ENCODE measurements around the gene HNF4A.

HNF4A gene

GRCh38 chr20:44406572-44407137 is 51.2 kb downstream of the HNF4A start:
- DNase-seq (ENCODE audit: low spot score) = no peak

DNA sequence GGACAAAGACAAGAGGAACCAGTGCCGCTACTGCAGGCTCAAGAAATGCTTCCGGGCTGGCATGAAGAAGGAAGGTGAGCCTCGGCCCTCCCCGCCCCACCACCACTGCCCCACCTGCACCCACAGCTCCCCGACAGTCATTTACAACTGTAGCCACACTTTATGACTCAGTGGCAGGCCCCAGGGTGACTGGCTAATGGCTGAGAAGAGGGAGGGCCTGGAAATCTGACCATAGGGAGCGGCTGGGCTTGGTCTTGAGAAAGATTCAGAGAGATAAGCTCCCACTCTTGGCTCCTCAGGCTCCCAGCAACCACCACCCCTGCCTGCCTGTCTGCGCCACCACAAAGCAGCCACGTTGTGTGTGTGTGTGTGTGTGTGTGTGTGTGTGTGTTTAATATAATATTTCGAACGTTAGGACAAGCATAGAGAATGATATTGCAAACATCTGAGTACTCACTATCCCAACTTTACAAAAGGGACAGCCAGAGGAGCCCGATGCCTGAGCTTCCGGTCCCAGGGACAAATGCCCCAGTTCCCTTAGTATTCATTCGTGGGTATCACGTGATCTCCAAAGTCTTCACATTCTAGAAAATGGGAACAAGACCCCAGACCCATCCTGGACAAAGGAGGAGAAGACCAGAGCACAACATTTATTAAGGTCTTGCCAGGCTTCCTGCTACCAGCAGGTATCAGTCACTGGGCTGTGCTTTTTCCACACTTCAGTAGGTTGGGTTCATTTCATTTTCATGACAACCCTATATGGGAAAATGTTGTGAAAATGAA is 52.1 kb downstream of the HNF4A start:
- no peak for DNase-seq (ENCODE audit: low spot score)

- DNase-seq (ENCODE audit: low spot score) = no peak
These were observed 53.7 kb downstream of the HNF4A start for GRCh38 chr20:44409132-44409600.

DNA sequence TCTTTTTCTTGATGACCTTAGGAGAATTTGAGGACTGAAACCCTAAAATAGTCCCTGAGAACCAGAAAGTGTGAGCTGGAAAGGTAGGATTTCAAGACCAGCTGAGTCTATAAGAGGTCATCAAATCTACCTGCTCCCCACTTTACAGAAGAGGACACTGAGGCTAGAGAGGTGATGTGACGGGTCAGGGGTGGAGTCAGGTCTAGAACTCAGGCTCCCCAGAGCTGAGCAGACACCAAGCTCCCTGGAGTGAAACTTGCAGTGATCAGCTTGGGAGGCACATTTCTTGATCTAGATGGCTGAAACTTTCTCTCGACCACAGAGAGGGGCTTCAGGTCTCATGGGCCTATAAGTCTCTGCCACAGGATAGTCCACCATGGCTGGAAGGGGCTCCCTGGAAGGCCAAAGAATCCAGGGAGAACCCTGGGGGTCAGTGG is 55.1 kb downstream of the HNF4A start:
- DNase-seq (ENCODE audit: low spot score) = no peak

DNA sequence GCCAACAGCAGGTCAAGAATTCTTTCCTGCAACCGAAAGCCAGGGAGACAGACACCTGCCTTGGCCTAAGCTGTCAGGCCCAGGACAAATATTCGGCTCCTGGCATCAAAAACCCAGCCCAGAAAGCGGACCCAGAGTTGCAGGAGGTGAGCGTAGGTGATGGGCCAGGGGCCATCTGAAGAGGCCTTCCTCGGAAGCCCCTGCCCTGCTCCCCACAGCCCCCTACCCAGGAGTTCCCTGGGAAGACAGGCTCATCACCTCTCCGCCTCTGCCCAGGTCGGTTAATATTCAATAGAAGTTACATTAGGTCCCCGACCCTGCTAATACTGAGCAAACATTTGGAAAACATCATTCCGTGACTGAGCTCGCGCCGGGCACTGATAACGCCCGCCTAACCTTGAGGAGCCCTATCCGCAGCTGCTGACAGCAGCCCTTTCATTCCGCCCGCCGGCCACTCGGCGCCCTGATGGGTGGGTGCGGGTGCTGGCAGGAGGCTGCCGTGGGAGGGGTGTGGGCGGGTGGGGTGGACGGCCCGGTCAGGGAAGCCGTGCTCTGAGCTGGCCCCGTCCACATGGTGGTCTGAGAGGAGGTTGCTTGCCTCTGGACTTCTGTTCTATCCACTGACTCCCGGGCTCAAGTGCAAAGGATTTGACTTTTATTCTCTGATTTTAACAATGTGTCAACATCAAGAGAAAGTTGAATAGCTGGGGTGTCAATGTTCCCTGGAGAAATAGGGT is 55.7 kb downstream of the HNF4A start:
- peak; percentile 91 for DNase-seq (ENCODE audit: low spot score)

GRCh38 chr20:44411757-44412401 is 56.4 kb downstream of the HNF4A start:
- DNase-seq (ENCODE audit: low spot score) = no peak

DNA sequence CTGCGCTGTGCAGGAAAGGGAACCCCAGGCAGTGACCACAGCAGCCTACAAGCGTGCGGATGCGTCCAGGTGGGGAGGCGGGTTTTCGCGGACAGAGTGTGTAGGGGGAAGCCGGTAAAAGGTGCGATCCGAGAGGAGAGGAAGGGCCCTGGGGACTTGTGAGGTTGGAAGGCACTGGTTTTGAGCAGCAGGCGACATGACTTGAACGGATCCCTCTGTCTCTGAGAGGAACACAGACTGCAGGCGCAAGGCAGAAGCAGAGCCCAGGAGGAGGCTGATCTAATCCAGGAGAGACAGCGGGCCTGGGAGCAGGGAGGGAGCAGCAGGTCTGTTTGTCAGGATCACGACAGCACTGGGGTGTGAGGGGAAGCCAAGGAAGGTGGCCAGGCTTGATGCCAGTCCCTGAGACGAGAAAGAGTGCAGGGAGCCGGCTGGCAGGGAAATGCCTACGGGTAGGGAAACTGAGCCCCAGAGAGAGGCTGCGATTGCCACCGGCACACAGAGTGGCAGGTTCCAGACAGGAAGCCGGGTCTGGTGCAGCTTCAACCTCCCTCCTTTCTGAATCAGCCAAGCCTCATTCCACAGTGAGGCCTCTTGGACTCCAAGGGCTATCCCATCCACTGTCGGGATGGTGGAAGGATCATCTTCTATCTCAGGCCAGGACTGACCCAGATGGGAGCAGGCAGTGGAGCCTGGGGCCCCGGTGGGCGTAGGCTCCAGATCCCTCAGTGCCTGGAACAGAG is 57.1 kb downstream of the HNF4A start:
- DNase-seq (ENCODE audit: low spot score) = no peak

GRCh38 chr20:44413575-44414345 is 58.3 kb downstream of the HNF4A start:
- DNase-seq (ENCODE audit: low spot score) = no peak

GRCh38 chr20:44414346-44414714 is 58.8 kb downstream of the HNF4A start:
- DNase-seq (ENCODE audit: low spot score) = no peak

DNA sequence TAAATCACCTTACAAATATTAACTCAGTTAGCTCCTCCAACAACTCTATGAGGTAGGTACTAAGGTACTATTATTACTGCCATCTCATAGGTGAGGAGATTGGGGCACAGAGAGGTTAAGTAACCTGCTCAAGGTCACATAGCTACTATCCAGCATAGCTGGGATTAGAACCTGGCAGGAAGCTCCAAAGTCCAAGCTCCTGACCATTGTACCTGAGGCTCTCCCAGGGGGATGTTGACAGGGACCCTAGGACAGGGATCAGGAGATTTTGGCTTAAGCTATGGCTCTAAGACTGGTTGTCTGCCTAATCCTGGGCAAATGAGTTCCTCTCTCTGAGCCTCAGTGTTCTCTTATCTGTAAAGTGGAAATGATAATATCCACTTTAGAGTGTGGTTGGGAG is 59.3 kb downstream of the HNF4A start:
- no peak for DNase-seq (ENCODE audit: low spot score)

- no peak for DNase-seq (ENCODE audit: low spot score)
These were observed 60.6 kb downstream of the HNF4A start for GRCh38 chr20:44415833-44416715.

DNA sequence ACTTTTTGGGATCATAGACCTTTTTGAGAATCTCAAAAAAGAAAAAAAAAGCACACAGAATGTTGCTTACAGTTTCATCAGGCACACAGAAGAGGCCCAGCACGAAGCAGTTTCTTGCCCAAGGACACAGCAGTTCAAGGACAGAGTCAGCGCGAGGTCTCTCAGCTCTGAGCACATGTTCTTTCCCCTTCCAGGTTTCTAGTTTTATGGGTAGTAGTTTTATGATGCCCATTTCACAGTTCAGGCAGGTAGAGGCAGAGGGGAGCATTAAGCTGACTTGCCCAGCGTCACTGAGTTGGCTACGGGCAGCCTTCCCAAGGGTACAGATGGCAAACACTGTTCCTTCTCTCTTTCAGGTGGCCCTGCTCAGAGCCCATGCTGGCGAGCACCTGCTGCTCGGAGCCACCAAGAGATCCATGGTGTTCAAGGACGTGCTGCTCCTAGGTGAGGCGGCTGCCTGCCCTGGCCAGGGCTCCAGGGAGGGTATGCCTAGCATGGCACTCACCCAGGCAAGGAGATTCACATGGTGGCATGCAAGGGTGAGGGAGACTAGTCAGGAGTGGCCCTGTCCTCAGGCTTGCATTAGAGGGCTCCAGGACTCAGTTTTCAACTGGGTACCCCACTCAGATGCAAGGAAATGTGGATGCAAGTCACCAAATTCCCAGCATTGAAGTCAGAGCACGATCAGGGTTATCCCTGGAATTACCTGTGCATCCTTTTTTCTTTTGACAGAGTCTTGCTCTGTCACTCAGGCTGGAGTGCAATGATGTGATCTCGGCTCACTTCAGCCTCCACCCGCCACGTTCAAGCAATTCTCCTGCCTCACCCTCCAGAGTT is 62.8 kb downstream of the HNF4A start:
- DNase-seq (ENCODE audit: low spot score) = no peak

DNA sequence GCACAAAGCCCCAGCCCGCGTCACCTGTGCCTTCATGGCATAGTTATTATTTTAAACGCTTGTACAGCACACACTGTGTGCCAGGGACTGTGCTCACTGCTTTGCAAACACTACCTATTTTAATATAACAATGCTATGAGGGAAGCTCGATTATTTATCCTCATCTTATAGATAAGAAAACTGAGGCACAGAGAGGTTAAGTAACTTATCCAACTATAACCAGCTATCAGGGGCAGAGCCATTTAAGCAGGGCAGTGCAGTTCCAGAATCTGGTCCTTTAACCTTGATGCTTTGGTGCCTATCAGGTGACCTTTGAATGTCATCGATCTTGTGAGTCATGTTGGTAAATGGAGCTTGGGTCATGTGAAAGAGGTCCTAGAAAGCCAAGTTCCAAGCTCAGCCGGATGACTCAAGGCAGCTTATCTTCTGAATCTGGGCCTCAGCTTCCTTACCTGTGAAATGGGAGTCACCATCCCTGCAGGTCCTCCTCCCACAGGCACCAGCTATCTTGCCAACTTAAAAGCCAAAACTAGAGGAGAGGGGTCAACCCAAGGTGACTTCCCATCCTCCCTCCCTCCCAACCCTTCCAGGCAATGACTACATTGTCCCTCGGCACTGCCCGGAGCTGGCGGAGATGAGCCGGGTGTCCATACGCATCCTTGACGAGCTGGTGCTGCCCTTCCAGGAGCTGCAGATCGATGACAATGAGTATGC is 63.8 kb downstream of the HNF4A start:
- DNase-seq (ENCODE audit: low spot score) = no peak

GRCh38 chr20:44420497-44420896 is 65.0 kb downstream of the HNF4A start:
- no peak for DNase-seq (ENCODE audit: low spot score)

DNA sequence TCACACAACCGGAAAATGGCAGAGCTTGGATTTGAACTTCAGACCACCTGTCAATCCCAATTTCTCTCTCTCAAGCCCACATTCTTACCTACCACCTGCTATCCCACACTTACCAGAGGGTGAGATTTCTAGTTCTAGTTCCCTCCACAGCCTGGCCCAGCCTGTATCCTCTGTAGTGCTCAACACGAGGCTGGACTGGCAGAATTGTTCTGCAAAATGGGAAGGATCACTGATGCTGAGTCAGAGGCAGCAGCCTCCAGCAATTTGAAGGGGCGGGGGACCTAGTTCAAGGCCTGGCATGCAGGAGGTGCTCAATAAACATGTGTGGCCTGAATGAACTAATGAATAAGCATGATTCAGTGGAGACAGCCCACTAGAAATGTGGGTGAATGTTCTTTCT is 66.6 kb downstream of the HNF4A start:
- DNase-seq (ENCODE audit: low spot score) = no peak

- no peak for DNase-seq (ENCODE audit: low spot score)
These were observed 68.0 kb downstream of the HNF4A start for GRCh38 chr20:44423480-44423879.

DNA sequence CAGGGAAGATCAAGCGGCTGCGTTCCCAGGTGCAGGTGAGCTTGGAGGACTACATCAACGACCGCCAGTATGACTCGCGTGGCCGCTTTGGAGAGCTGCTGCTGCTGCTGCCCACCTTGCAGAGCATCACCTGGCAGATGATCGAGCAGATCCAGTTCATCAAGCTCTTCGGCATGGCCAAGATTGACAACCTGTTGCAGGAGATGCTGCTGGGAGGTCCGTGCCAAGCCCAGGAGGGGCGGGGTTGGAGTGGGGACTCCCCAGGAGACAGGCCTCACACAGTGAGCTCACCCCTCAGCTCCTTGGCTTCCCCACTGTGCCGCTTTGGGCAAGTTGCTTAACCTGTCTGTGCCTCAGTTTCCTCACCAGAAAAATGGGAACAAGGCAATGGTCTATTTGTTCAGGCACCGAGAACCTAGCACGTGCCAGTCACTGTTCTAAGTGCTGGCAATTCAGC is 68.6 kb downstream of the HNF4A start:
- no peak for DNase-seq (ENCODE audit: low spot score)

- no peak for DNase-seq (ENCODE audit: low spot score)
These were observed 70.4 kb downstream of the HNF4A start for GRCh38 chr20:44425923-44426322.

Data from HuH-7 (cell line).